T47D (cell line): ENCODE measurements around the gene SLC3A2.
"Not testable (repeated sequence)": the region's sequence is repeated elsewhere in the genome, so short reads cannot be mapped to it uniquely, and the experiment has no call there.

ENCODE experiments used
- DNase-seq, 2 experiments: peaks; one replicate each; pipeline versions ENCODE4 v3.0.0 to v3.0.0-alpha.2; 2011 to 2012; ENCODE audit warnings: low read depth in 1 of 2, low spot score in 1 of 2
- JUND ChIP-seq: IDR thresholded peaks from 2 replicates; pipeline ENCODE4 v1.6.1; 2012; ENCODE audit warnings: low read depth
- in situ Hi-C: cut with HindIII; loops from 2 replicates; pipeline ENCODE4 v1.10.0; 2016; ENCODE audit warnings: low sequenced_read_pairs, low pct_unique_long_range_greater_than_20kb

Gene SLC3A2

DNA sequence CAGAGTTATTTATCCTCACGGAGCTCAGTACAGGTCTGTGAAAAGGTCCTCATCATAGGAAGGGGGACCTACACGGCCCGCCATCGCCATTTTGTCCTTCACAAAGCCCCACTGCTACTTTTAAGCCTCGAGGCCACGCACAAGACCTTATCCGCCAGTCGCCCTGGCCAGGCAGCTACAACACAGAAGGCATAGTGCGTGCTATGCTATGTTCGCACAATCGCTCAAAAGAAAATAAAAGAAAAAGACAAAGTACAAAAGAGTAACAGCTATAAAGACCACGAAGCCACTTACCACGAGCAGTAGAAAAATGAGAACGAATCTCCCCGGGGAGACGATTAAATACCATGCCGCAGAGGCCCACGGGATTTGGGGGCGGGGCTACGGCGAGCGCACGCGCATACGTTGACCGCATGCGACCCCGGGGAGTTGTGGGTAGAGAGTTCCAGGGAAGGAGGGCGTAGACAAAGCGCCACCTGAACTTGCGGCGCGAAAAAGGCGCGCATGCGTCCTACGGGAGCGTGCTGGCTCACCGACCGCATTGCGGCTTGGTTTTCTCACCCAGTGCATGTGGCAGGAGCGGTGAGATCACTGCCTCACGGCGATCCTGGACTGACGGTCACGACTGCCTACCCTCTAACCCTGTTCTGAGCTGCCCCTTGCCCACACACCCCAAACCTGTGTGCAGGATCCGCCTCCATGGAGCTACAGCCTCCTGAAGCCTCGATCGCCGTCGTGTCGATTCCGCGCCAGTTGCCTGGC lies 24.9 kb upstream of the SLC3A2 start:
- no peak for TF ChIP-seq JUND
- in situ Hi-C loops: no loop called here
- DNase-seq: peak; percentile 83 to 99

- no peak for TF ChIP-seq JUND
- in situ Hi-C loops: no loop called here
- DNase-seq: no peak
Observed at GRCh38 chr11:62856333-62856895, 24.3 kb upstream of the SLC3A2 start.

GRCh38 chr11:62857541-62857982 lies 23.1 kb upstream of the SLC3A2 start:
- TF ChIP-seq JUND: no peak
- peak in 1 of 2 experiments; percentile 71 for DNase-seq
- in situ Hi-C loops: no loop called here

GRCh38 chr11:62858201-62858600 lies 22.5 kb upstream of the SLC3A2 start:
- no peak for TF ChIP-seq JUND

DNA sequence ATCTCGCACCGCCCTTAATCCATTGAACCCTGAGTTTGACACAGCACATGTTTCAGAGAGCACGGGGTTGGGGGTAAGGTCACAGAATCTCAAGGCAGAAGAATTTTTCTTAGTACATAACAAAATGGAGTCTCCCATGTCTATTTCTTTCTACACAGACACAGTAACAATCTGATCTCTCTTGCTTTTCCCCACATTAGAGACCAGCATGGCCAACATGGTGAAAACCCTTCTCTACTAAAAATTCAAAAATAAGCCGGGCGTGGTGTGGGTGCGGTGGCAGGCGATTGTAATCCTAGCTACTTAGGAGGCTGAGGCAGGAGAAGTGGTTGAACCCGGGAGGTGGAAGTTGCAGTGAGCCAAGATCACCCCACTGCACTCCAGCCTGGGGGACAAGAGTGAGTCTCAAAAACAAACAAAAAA lies 21.4 kb upstream of the SLC3A2 start:
- DNase-seq, in situ Hi-C loops: not testable (repeated sequence)

More at GRCh38 chr11:62858201-62858600, 22.5 kb upstream of the SLC3A2 start:
- DNase-seq: no peak
- in situ Hi-C loops: no loop called here

- in situ Hi-C loops: no loop called here
- no peak for TF ChIP-seq JUND
- DNase-seq: no peak
Observed at GRCh38 chr11:62860835-62861563, 19.7 kb upstream of the SLC3A2 start.

DNA sequence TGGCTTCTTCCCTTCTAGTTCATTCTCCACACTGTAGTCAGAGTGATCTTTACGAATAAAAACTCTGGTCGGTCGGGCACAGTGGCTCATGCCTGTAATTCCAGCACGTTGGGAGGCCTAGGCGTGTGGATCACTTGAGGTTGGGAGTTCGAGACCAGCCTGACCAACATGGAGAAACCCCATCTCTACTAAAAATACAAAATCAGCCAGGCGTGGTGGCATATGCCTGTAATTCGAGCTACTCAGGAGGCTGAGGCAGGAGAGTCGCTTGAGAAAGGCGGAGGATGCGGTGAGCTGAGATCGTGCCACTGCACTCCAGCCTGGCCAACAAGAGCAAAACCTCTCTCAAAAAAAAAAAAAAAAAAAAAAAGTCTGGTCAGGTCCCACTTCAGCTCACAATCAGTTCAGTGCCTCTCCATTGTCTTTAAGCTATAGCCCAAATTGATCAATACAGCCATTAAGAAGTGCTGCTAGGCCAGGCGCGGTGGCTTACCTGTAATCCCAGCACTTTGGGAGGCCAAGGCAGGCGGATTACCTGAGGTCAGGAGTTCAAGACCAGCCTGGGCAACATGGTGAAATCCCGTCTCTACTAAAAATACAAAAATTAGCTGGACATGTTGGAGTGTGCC lies 19.0 kb upstream of the SLC3A2 start:
- in situ Hi-C loops, DNase-seq: not testable (repeated sequence)

DNA sequence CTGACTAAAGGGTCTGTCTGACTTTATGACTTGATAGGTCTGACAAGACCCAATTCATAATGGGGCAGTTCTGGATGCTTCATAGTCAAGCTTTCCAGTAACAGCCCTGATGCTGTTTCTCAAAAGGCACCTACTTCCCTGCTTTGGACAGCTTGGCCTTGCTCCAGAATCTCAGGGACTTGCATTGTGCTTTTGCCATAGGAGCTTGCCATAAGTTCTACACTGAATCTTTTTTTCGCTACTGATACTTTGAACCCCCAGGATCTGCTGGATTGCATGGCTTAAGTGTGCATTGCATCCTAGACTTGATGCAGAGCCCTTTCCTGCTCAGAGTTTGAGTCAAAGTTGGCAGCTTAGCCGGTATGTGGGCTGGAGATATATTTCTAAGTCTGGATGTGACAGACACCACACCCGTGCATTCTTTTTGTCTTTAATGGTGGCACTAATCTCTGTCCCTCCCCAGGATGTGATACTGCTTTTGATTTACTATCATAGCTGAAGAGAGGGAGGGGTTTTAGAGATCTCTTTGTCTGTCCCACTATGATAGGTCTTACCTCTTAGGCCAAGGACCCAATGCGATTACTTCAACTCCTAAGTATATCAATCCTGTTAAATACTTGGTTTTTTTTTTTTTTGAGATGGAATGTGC lies 16.9 kb upstream of the SLC3A2 start:
- no peak for DNase-seq
- in situ Hi-C loops: no loop called here
- TF ChIP-seq JUND: no peak

DNA sequence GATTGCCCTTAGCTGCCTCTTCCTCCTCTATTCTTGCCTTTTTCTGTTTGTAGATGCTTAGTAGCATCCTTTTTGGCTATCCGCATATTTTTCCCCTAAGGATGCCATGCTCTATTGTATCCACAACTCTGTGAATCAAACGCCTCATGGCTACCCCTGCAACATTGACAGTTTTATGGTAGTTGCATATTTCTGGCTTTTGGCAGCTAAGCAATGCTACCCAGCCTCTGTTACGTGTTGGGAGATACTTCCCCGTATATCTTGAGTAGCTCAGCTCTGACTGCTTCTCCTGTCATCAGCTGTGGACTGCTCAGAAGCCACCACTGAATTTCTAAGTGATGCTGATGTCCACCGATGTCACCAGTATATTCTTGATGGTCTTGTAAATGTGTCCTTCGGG lies 15.1 kb upstream of the SLC3A2 start:
- DNase-seq: no peak
- in situ Hi-C loops: no loop called here
- no peak for TF ChIP-seq JUND

DNA sequence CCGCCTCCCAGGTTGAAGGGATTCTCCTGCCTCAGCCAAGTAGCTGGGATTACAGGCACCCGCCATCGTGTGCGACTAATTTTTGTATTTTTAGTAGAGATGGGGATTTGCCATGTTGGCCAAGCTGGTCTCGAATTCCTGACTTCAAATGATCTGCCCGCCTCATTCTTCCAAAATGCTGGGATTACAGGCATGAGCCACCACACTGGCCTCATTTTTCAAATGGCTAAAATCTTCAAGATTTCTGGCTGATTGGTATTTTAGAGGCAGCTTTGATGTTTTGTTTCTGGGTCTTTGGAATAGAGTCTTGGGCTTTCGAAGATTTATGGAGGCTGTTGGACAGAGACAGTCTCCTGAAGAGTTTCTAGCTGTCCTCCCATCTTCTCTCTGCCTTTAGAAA lies 5.8 kb upstream of the SLC3A2 start:
- in situ Hi-C loops: no loop called here
- DNase-seq: no peak
- no peak for TF ChIP-seq JUND

GRCh38 chr11:62875698-62876478 lies 4.8 kb upstream of the SLC3A2 start:
- TF ChIP-seq JUND: no peak
- in situ Hi-C loops: no loop called here
- DNase-seq: peak in 1 of 2 experiments; percentile 90

GRCh38 chr11:62876712-62877111 lies 4.0 kb upstream of the SLC3A2 start:
- in situ Hi-C loops: no loop called here
- no peak for TF ChIP-seq JUND
- DNase-seq: no peak
